Keratinocyte (primary cell): ENCODE measurements around the gene MYL5. TPM values are rescaled to one million over a fixed set of nuclear protein-coding genes. Genes with fewer than 3 reads are reported as not detected.

Experiments
- DNase-seq: peaks from one replicate; pipeline ENCODE4 v3.0.0-alpha.2; 2011; ENCODE audit warnings: low read depth, missing footprints, low spot score
- FAIRE-seq: peaks from 2 replicates; lab custom pipeline; 2011; peaks lifted over from hg19 to GRCh38; lab: Jason Lieb, UNC
- H2AFZ ChIP-seq: 2 replicates; pipeline ENCODE4 v1.6.0; 2012; ENCODE audit warnings: low read length, control low read depth, inconsistent platforms; ENCODE audit not compliant: control insufficient read depth
- H3K27ac ChIP-seq: 2 replicates; pipeline ENCODE4 v1.5.1; 2011; ENCODE audit warnings: low read length; ENCODE audit not compliant: control insufficient read depth, insufficient read depth
- H3K27me3 ChIP-seq: 3 replicates; pipeline ENCODE4 v1.6.0; 2011; ENCODE audit warnings: low read length; ENCODE audit not compliant: control insufficient read depth, insufficient read depth; ENCODE audit errors: extremely low read depth
- H3K36me3 ChIP-seq, 2 experiments: 2 replicates in 1 of 2; 3 replicates in 1 of 2; pipeline ENCODE4 v1.5.1; 2011; ENCODE audit warnings: low read length in 2 of 2, mild to moderate bottlenecking in 1 of 2; ENCODE audit not compliant: control insufficient read depth in 2 of 2, insufficient read depth in 2 of 2; ENCODE audit errors: extremely low read depth in 1 of 2
- H3K4me1 ChIP-seq: 3 replicates; pipeline ENCODE4 v1.5.1; 2011; ENCODE audit warnings: low read length; ENCODE audit not compliant: control insufficient read depth, insufficient read depth; ENCODE audit errors: extremely low read depth
- H3K4me2 ChIP-seq: 3 replicates; pipeline ENCODE4 v1.6.0; 2011; ENCODE audit warnings: low read depth, low read length; ENCODE audit not compliant: control insufficient read depth, insufficient read depth; ENCODE audit errors: extremely low read depth
- H3K4me3 ChIP-seq, 3 experiments: fragments of 200-600 bp in 1 of 3; sonication (generic) in 1 of 3; 2 replicates in 2 of 3; 3 replicates in 1 of 3; pipeline ENCODE4 v1.5.1; 2011 to 2016; ENCODE audit warnings: low read length in 3 of 3, mild to moderate bottlenecking in 3 of 3, control low read depth in 2 of 3, inconsistent platforms in 1 of 3, low read depth in 1 of 3, mixed read lengths in 1 of 3, mixed run types in 1 of 3, moderate library complexity in 1 of 3; ENCODE audit not compliant: control insufficient read depth in 2 of 3, insufficient read depth in 2 of 3; ENCODE audit errors: extremely low read depth in 1 of 3
- H3K79me2 ChIP-seq: 2 replicates; pipeline ENCODE4 v1.6.0; 2012; ENCODE audit warnings: low read length; ENCODE audit not compliant: control insufficient read depth, insufficient read depth
- H3K9ac ChIP-seq: 3 replicates; pipeline ENCODE4 v1.6.0; 2011; ENCODE audit warnings: low read length; ENCODE audit not compliant: control insufficient read depth, insufficient read depth; ENCODE audit errors: extremely low read depth
- H3K9me1 ChIP-seq: 3 replicates; pipeline ENCODE4 v1.6.0; 2011; ENCODE audit warnings: low read length; ENCODE audit not compliant: control insufficient read depth, insufficient read depth; ENCODE audit errors: extremely low read depth
- H3K9me3 ChIP-seq: 2 replicates; pipeline ENCODE4 v1.5.1; 2012; ENCODE audit warnings: low read depth, low read length; ENCODE audit not compliant: control insufficient read depth
- H4K20me1 ChIP-seq: 3 replicates; pipeline ENCODE4 v1.6.0; 2011; ENCODE audit warnings: low read length; ENCODE audit not compliant: control insufficient read depth, insufficient read depth; ENCODE audit errors: extremely low read depth
- EZH2 ChIP-seq: IDR thresholded peaks from one replicate; pipeline ENCODE4 v1.6.1; 2012; ENCODE audit warnings: inconsistent platforms, mild to moderate bottlenecking, low read length, moderate library complexity
- dilution Hi-C: fragments of 300-500 bp; cut with MboI; formaldehyde crosslinking; loops from one replicate; pipeline ENCODE4 v1.7.0; 2020; ENCODE audit warnings: low sequenced_read_pairs; ENCODE audit not compliant: extremely low pct_ligation_motif_present
- polyA plus RNA-seq, 5 experiments: library from polyadenylated mRNA; depleted of rRNA in 3 of 5; stranded (reverse) in 3 of 5; stranded (forward) in 1 of 5; unstranded in 1 of 5; fragments of >200 nt; gene quantifications; 1 replicate in 1 of 5; 2 replicates in 3 of 5; 3 replicates in 1 of 5; pipeline versions ENCODE4 v1.2.1 to v1.2.3, GENCODE V29; 2011 to 2012; ENCODE audit warnings: missing spikeins in 2 of 5, low read depth in 1 of 5, low replicate concordance in 1 of 5
- TF ChIP-seq, protein P1 (sequence below), 3 experiments: IDR thresholded peaks in 1 of 3; conservative IDR thresholded peaks in 1 of 3; optimal IDR thresholded peaks in 1 of 3; 2 replicates in 2 of 3; 3 replicates in 1 of 3; pipeline versions ENCODE3 to v1.5.1; 2011; ENCODE audit warnings: low read length in 3 of 3, mild to moderate bottlenecking in 3 of 3, moderate library complexity in 2 of 3, control low read depth in 1 of 3, inconsistent platforms in 1 of 3; ENCODE audit not compliant: insufficient read depth in 2 of 3; ENCODE audit errors: extremely low read depth in 1 of 3

Gene MYL5
- polyA plus RNA-seq, 1 donor (not counting 4 experiments of a cell fraction or from before 2014, with no cell fraction given): 8.0 TPM

DNA sequence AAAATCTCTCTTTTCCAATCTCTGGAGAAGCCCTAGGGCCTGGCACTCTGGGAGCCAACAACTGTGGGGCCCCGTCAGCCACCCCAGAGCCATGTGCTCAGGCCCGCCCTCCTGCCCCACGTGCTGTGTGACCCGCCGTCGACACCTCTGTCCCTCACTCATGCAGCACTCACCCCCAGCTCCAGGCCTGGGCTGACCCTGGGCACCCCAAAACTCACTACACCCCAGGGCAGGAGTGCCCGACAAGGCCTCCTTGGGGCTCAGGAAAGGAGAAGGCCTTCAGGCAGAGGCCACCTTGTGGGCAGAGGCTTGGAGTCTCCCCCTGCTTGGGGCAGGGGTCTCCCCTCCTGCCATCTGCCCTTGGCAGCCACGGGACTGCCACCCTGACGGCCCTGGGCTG, 5.7 kb downstream of the MYL5 start:
- Histone ChIP-seq H3K9me3 (no peaks in the 10 kb centered on the region), H2AFZ (no peak overlapping the region), H3K9me1 (no peaks in the 10 kb centered on the region), H3K79me2 (peaks cover 5% of the 10 kb centered on the region), H3K27ac (no peak overlapping the region), H4K20me1 (peaks cover 4% of the 10 kb centered on the region), H3K4me2 (no peak overlapping the region), H3K36me3 (no peaks in the 10 kb centered on the region), H3K9ac (no peak overlapping the region), H3K4me1 (peaks cover 21% of the 10 kb centered on the region), H3K4me3 (no peak overlapping the region), H3K27me3 (peaks cover 12% of the 10 kb centered on the region)
- dilution Hi-C loops: no loop called here
- TF ChIP-seq, protein P1, sequence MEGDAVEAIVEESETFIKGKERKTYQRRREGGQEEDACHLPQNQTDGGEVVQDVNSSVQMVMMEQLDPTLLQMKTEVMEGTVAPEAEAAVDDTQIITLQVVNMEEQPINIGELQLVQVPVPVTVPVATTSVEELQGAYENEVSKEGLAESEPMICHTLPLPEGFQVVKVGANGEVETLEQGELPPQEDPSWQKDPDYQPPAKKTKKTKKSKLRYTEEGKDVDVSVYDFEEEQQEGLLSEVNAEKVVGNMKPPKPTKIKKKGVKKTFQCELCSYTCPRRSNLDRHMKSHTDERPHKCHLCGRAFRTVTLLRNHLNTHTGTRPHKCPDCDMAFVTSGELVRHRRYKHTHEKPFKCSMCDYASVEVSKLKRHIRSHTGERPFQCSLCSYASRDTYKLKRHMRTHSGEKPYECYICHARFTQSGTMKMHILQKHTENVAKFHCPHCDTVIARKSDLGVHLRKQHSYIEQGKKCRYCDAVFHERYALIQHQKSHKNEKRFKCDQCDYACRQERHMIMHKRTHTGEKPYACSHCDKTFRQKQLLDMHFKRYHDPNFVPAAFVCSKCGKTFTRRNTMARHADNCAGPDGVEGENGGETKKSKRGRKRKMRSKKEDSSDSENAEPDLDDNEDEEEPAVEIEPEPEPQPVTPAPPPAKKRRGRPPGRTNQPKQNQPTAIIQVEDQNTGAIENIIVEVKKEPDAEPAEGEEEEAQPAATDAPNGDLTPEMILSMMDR (optimal IDR thresholded peaks at IDR 0.05 in 1 of 3, IDR thresholded peaks at IDR 0.05 in 1 of 3, conservative IDR thresholded peaks at IDR 0.05 in 1 of 3; ENCODE audit: extremely low read depth in 1 of 3, insufficient read depth in 2 of 3, low read length in 3 of 3): no peak
- TF ChIP-seq EZH2: no peak
- DNase-seq (no peak), FAIRE-seq (no peak)

DNA sequence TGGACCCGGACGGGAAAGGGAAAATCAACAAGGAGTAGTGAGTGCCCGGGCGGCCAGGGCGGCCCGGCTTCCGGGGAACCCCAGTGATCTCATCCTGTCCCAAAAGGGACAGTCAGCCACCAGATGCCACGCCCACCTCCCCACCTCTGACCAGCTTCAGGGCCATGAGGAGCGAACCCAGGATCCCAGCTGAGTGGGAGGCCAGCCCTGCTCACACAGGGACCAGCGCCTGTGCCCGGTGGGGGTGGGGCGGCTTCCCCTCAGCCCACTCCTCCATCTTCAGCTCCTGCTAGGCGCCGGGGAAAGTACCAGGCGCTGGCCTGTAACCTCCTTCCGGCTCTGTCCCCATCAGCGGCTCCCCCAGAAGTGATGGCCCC, 6.2 kb downstream of the MYL5 start:
- dilution Hi-C loops: no loop called here
- Histone ChIP-seq H3K9me1 (no peaks in the 10 kb centered on the region), H3K27me3 (peaks cover 12% of the 10 kb centered on the region), H3K27ac (no peak overlapping the region), H4K20me1 (peaks cover 4% of the 10 kb centered on the region), H3K4me2 (no peak overlapping the region), H3K36me3 (no peaks in the 10 kb centered on the region), H3K79me2 (peaks cover under 1% of the 10 kb centered on the region), H3K4me1 (peaks cover 16% of the 10 kb centered on the region), H3K9ac (no peak overlapping the region), H3K9me3 (no peaks in the 10 kb centered on the region), H3K4me3 (no peak overlapping the region), H2AFZ (no peak overlapping the region)
- DNase-seq: no peak
- no peak for FAIRE-seq
- TF ChIP-seq EZH2: no peak
- TF ChIP-seq, protein P1 (optimal IDR thresholded peaks at IDR 0.05 in 1 of 3, IDR thresholded peaks at IDR 0.05 in 1 of 3, conservative IDR thresholded peaks at IDR 0.05 in 1 of 3; ENCODE audit: extremely low read depth in 1 of 3, insufficient read depth in 2 of 3, low read length in 3 of 3): no peak
